K562 (cell line): ENCODE data around the gene ALDH1A2. TPM values are rescaled to one million over a fixed set of nuclear protein-coding genes. Genes with fewer than 3 reads are reported as not detected.

Source experiments
- ADNP ChIP-seq: fragments of 200-800 bp; sonication (Bioruptor generic); IDR thresholded peaks from 2 replicates; pipeline ENCODE4 v1.6.1; 2016; ENCODE audit warnings: missing genetic modification characterization, missing compliant biosample characterization
- ATF4 ChIP-seq: fragments of 450-650 bp; formaldehyde crosslinking; IDR thresholded peaks from 2 replicates; pipeline ENCODE4 v1.4.0; 2022; ENCODE audit warnings: mild to moderate bottlenecking, moderate library complexity
- BACH1 ChIP-seq: fragments of 200-800 bp; sonication (Bioruptor generic); IDR thresholded peaks from 2 replicates; pipeline ENCODE4 v1.6.1; 2016; ENCODE audit warnings: missing genetic modification characterization, missing compliant biosample characterization
- CEBPG ChIP-seq, 3 experiments: fragments of 200-800 bp in 1 of 3; sonication (Bioruptor generic) in 1 of 3; sonication (generic) in 1 of 3; formaldehyde crosslinking in 1 of 3; IDR thresholded peaks in 2 of 3; conservative IDR thresholded peaks in 1 of 3; 2 replicates each; pipeline versions ENCODE4 v1.6.1 to v1.8.0; 2016 to 2022; ENCODE audit warnings: missing compliant biosample characterization in 2 of 3, missing genetic modification characterization in 2 of 3, mild to moderate bottlenecking in 1 of 3, missing genetic modification reagents in 1 of 3
- GABPB1 ChIP-seq: sonication (generic); formaldehyde crosslinking; IDR thresholded peaks from 2 replicates; pipeline ENCODE4 v1.8.0; 2022; ENCODE audit warnings: mild to moderate bottlenecking, missing genetic modification reagents
- HBP1 ChIP-seq: fragments of 450-650 bp; formaldehyde crosslinking; IDR thresholded peaks from 2 replicates; pipeline ENCODE4 v1.4.0; 2022; ENCODE audit warnings: missing genetic modification characterization
- HSF4 ChIP-seq: fragments of 250-450 bp; sonication (Bioruptor Pico); IDR thresholded peaks from 2 replicates; pipeline ENCODE4 v2.1.2; 2022; ENCODE audit warnings: mild to moderate bottlenecking, moderate library complexity, borderline replicate concordance
- MAFK ChIP-seq: IDR thresholded peaks from 2 replicates; pipeline ENCODE4 v1.6.1; 2011; ENCODE audit warnings: low read length, improper control_type of control experiment
- NFRKB ChIP-seq: fragments of 450-650 bp; IDR thresholded peaks from 2 replicates; pipeline ENCODE4 v1.6.1; 2016; ENCODE audit warnings: low read depth
- PREB ChIP-seq: sonication (generic); formaldehyde crosslinking; IDR thresholded peaks from 2 replicates; pipeline ENCODE4 v1.8.1; 2023; ENCODE audit warnings: mild to moderate bottlenecking, missing genetic modification reagents
- RCOR1 ChIP-seq, 2 experiments: IDR thresholded peaks; 2 replicates each; pipeline ENCODE4 v1.6.1; 2012; ENCODE audit warnings: low read depth in 2 of 2, low read length in 2 of 2, borderline replicate concordance in 1 of 2, improper control_type of control experiment in 1 of 2
- SMAD4 ChIP-seq: fragments of 250-450 bp; sonication (Bioruptor Pico); conservative IDR thresholded peaks from 2 replicates; pipeline ENCODE4 v1.8.0; 2021; ENCODE audit warnings: inconsistent platforms, mild to moderate bottlenecking, moderate library complexity
- SMARCA5 ChIP-seq: fragments of 450-650 bp; IDR thresholded peaks from 2 replicates; pipeline ENCODE4 v1.6.1; 2016
- ZEB2 ChIP-seq: fragments of 450-650 bp; IDR thresholded peaks from 2 replicates; pipeline ENCODE4 v1.6.1; 2016
- ZNF316 ChIP-seq: fragments of 450-650 bp; IDR thresholded peaks from 2 replicates; pipeline ENCODE4 v1.6.1; 2016
- ZNF318 ChIP-seq, 2 experiments: fragments of 450-650 bp; IDR thresholded peaks; 2 replicates each; pipeline ENCODE4 v1.6.1; 2016; ENCODE audit warnings: mild to moderate bottlenecking in 2 of 2, borderline replicate concordance in 1 of 2, low read depth in 1 of 2, moderate library complexity in 1 of 2
- polyA plus RNA-seq, 8 experiments: library from polyadenylated mRNA; depleted of rRNA in 4 of 8; stranded (reverse) in 5 of 8; unstranded in 3 of 8; fragments of >200 nt; fragmentation: Nextera tagmentation in 2 of 8; fragmentation: Illumina TruSeq in 1 of 8; extraction: Ambion mirVana in 2 of 8; extraction: Trizol in 1 of 8; gene quantifications; 2 replicates each; pipeline versions ENCODE4 v1.2.1 to v1.2.3, GENCODE V29; 2011 to 2014; ENCODE audit warnings: inconsistent platforms in 1 of 8, missing spikeins in 1 of 8
- total RNA-seq, 7 experiments: library from RNA; depleted of rRNA in 6 of 7; stranded (reverse); fragments of >200 nt in 6 of 7; fragmentation: Illumina TruSeq in 2 of 7; extraction: Trizol in 2 of 7; gene quantifications; 2 replicates each; pipeline versions ENCODE4 v1.2.1 to v1.2.3, GENCODE V29; 2011 to 2021; ENCODE audit warnings: low replicate concordance in 1 of 7

Gene ALDH1A2
- total and polyA plus RNA-seq, 9 of the 15 experiments (the other 6 are each of a cell fraction or from before 2014, with no cell fraction given), result 115 to 393 (median 333) TPM

DNA sequence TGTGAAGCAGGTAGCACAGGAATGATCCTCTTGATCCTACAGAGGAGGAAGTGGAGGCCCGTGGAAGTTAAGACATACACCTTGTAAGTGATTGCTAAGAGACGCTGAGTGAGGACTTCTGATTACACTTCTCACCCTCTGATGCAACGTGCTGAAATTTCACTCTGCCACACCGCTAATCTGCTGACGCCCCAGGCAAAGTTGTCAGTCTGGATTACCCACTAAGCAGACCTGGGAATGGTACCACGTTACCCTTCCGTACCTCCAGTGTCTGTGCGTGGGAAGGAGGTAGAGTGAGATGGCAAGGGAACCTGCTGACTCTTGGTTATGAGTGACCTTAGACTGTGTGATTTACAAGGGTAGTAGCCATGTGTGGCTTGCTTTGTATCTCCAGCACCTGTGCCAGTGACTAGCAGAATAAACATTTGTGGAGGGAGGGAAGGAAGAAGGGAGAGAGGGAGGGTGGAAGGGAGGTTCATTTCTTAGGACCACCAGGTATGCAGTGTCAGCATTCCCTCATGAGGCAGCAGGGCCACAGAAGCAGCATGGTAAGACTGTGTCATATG lies 115.0 kb downstream of the ALDH1A2 start (continued):
- TF ChIP-seq PREB (CRISPR knock-in tag), result no peak
- TF ChIP-seq ZNF316, result peak; percentile 88
- peak; percentile 98 for TF ChIP-seq ATF4 (CRISPR knock-in tag)
- peak; percentile 89 for TF ChIP-seq HBP1 (CRISPR knock-in tag)
- TF ChIP-seq BACH1 (tag), result peak; percentile 82
- TF ChIP-seq MAFK, result peak; percentile 37
- TF ChIP-seq CEBPG (CRISPR knock-in tag; IDR thresholded peaks at IDR 0.05), result peak; percentile 99
- TF ChIP-seq CEBPG (tag; conservative IDR thresholded peaks at IDR 0.05 in 1 of 2, IDR thresholded peaks at IDR 0.05 in 1 of 2), result peak; percentile 96 to 99
- peak; percentile 94 for TF ChIP-seq ZEB2
- TF ChIP-seq ADNP (tag), result no peak
- TF ChIP-seq SMAD4 (CRISPR knock-in tag), result peak; percentile 96
- TF ChIP-seq NFRKB, result peak; percentile 51; the same call in 1 of the 2 replicates
- TF ChIP-seq RCOR1 (IDR thresholded peaks at IDR 0.05; ENCODE audit: borderline replicate concordance in 1 of 2, low read depth in 2 of 2, low read length in 2 of 2), result peak in 1 of 2 experiments; percentile 96; a peak in 2 of 4 replicates
- 0 out of 4 replicates have a peak, but pooled peaks of 1 of the 2 experiments have one; percentile 39 for TF ChIP-seq ZNF318 (IDR thresholded peaks at IDR 0.05; ENCODE audit: borderline replicate concordance in 1 of 2, low read depth in 1 of 2)
- no peak; the same call in 1 of the 2 replicates for TF ChIP-seq GABPB1
- TF ChIP-seq SMARCA5, result peak; percentile 22; the same call in 1 of the 2 replicates
- TF ChIP-seq HSF4, result peak; percentile 80; the same call in 1 of the 2 replicates
